Measurements from ENCODE around the gene VOPP1.

Gene VOPP1

DNA sequence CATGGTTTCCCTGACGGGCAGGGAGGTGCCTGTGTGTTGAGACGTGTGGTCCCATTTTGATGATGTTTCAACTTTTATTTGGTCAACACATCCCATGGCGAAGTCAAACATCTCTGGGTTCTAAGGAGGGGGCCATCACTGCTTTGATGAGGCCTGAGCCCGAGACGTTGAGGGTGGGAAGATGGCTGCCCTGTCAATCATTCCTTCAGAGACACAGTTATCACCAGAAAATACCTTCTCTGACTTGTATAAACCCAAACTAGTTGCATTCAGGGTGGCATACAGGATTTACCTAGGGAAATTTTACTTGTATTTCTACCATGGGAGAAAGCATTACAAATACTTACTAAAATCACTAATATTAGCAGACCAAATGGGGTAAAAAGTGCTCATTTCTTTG lies 64.6 kb downstream of the VOPP1 start:
- no peak for DNase-seq

DNA sequence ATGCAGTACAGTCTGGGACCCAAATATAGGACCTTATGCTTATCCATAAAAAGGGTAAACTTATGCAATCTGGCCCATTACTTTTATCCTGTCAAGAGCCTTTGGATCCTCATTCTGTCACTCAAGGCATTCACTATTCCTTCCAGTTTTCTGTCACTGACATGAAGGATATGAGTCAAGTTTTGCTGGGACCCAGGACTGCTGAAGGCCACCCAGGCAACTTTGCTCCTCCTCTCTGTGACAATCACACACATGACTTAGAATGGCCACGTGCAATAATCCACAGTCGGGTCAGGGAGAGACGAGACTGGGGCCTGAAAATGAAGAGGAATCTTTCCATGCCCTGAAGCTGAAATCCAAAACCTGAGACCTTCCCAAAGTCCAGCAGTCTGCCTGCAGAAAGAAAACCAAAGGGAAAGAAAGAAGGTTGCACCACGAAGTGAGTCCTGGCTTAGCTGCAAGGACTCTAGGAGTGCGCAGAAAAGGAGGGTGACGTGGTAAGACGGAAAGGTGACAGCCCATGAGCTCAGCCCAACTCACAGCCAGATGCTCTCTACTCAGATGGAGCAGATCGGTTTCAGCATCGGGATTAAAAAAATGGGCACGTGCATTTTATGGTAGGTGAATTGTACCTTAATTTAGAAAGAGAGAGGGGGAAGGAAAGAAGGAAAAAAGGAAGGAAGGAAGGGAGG lies 67.2 kb downstream of the VOPP1 start:
- DNase-seq: no peak

DNA sequence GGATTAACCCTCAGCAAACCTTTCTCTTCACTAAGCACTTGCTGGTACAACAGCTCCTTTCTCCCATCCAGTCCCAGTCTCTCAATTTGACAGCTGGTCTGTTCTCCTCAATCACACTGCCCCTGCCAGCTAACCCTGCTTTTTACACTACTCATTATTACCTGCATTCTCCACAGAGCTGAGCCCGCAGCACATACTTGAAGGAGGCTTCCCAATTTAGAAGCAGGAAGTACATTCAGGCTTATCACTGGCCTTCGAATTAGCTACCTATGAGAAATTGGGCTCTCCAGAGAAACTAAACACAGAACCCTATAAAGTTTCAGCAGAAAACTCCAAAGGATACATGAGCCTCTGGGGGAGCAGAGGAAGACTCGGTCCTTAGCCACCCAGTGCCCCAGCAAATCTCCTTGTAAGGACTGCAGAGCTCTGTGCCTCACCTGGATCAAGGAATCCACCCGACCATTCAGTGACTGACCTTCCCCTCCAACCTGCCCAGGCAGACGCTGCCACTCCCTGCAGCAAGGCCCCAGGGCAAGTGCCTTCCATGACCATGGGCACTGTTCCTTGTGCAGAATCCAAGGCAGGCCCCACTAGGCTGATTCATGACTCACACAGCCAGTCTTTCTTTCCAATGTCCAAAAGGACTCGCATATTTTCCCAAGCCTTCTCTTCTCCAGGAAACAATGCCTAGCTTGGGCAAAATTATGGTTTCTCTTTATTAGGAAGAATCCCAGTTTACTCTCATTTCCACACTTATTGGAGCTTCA lies 68.0 kb downstream of the VOPP1 start:
- DNase-seq: no peak

DNA sequence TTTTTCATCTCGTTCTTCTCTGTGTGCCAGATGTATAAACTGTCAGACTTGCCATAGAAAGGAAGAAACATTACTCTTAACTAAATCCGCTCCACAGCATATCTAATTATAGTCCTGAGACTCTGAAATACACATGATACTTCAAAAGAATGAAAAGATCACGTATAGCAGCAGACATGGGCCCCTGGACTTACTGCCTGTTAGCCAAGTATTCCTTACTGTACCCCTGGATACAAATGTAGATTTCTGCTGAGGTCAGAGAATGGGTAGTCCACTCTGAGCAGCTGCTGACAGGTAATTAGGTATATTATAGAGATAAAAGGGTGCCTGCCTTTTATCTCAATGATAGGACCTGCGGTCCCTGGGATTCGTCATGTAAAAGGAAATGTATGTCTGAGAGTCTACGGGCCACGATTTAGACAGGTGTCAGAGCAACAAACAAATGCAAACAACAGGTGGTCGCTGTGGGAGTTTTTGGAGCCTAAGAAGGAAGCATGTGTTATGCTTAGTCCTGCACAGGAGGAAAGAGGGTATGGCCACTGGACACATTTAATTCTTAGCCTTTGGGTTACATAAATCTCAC lies 69.4 kb downstream of the VOPP1 start:
- DNase-seq: peak; percentile 77 to 91

DNA sequence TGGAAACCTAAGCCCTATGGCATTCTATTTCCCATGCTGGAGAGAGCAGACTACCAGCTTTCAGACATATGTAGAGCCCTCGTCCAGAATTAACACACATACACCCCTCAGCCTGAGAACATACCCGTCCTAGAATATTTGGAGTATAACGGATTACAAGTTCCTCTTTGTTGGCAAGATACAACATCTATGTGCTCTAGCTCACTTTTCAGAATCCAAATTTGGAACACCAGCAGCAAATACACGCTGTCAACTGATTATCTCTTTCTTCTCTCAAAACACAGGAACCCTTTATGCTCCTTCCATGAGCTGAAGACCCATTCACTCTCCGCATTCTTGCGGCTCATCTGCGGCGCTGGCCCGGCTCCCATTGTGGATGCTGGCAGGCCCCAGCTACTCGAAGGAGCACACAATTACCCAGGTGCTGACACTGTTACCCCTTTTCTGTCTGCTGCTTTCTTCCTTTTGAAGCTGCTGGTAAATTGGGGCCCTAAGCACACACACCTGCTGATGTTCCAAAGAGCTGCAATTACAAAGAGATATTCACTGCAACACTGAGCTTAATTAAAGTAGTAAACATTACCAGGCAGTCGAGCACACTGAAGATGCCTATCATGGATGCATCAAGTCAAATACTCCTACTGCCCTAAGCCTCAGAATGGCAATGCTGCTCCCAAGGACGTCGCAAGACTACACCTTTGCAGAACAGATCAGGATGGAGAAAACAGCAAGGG lies 70.0 kb downstream of the VOPP1 start:
- DNase-seq: peak; percentile 73 to 87

DNA sequence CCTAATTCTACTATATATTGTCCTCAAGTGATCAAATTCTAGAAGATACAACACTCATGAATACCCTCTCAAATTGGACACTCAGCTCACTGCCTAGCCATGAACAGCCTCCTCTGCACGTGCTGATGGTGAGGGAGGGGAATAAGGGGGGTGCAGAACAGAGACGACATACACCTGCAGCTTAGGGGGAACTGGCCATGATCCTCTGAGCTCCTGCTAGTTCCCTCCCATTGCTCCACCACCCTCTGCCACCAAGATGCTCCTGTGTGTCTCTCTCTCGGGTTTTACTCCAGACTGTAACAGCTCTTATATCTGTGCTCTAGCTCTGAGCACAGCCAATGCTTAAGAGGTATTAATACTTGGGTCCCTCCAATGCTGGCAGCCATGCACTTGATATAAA lies 70.7 kb downstream of the VOPP1 start:
- DNase-seq: no peak

DNA sequence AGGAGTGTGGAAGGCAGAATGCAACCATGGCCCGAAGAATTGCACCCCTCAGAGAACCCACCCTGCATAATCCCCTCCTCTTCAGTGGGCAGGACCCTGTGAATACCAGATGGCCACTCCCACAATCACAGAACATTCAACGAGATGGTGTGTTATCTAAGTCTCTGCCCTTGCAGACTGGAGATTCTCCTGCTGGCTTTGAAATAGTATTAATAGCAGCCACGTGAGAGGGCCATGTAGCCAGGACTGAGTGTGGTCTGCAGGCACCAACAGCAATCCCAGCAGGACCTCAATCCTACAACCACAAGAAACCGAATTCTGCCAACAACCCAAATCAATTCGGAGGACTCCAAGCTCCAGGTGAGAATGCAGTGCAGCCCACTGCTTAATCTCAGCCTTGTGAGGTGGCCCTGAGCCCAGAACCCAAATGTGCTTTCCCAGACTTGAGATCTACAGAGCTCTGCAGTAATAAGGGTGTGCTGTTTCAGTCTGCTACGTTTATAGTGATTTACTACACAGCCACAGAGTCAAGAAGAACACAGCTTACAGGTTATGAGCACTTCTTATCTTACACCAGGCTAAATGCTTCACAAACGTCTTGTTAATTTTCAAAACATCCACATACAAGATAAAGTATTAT lies 72.1 kb downstream of the VOPP1 start:
- DNase-seq: no peak

DNA sequence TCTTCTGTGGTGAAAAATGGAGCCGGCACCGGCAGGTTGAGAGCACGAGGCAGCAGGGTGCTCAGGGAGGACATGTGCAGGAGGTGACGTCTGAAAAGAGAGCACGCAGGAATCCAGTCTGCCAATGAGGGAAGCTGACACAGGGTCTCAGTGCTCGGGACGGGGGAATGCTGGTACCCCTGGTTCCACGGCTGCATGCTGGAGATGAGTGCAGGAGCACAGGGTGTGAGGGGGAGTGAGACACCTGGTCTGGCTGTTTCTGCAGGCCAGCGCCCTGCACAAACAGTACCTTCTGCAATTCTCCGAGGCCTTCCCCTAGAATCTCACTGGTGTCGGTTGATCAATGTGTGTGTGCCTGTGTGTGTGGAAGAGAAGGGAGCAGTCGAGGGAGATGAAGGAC lies 72.7 kb downstream of the VOPP1 start:
- no peak for DNase-seq

DNA sequence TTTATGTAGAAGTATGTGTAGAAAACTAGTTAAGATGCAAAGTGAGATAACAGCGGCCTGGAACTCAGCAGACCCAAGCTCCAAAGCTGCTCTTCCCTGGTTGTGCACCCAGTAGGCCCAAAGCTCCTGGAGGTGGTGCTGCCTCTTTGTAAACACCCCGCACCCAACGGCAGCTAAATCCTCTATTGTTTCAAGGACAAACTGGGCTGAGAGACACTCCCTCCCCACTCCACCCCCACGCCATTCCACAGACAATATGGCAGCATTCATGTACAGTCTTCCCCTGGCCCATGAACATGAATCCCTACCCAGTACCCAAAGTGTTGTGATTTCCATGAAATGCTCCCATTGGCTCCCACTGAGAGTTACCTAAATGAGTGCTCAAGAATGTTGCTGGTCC lies 73.5 kb downstream of the VOPP1 start:
- no peak for DNase-seq

DNA sequence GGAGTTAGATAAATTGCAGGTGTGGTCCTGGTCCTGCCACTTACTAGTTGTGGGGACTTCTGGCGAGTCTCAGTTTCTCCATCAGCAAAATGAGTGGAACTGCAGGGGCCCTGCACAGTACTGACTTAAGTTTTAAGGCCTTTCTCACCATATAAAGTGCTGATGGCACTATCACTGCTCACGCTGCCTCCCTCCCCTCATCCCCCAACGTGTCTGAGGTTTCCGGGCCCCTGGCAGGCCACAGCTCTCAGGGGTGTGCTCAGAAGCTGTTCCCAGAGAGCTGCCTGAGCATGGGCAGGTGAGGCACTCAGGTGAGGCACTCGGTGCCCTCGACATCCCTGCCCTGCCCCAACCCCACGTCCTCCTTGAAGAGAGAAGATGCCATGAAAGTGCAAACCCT lies 74.2 kb downstream of the VOPP1 start:
- no peak for DNase-seq

DNA sequence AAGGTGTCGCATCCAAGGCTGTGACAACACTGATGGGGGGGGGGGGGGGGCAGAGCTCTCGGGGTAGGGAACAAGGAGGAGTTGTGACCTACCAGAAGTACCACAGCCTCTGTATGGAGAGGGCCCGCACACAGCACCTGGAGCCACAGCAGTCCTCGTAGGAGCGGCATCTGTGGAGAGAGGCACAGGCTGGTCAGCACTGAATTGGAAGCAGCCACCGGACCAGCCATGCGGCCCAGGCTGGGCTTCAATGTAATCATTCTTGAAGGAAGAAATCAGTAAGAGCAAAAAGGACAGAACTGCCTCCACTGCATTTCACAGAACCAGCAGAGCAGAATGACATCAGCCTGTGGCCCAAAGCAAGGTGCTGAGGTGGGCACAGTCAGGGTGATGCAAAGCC lies 74.8 kb downstream of the VOPP1 start:
- no peak for DNase-seq

DNA sequence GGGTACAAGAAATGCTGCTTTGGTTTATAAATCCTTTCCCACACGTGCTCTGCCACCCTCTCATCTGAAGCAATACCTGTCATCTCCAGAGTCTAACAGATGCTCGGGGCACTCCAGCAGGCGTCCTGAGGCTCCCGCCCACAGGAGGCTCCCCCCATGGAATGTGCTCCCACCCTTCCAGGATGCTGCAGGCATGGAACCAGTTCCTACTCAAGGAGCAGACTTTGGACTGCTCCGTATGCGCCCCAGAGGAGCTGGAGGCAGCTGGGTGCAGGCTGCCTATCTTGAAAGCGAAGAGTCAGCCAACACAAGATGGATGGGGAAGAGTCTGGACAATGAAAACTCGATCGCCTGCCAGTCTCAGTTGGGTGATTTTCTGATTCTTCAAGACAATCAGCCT lies 75.4 kb downstream of the VOPP1 start:
- DNase-seq: no peak

DNA sequence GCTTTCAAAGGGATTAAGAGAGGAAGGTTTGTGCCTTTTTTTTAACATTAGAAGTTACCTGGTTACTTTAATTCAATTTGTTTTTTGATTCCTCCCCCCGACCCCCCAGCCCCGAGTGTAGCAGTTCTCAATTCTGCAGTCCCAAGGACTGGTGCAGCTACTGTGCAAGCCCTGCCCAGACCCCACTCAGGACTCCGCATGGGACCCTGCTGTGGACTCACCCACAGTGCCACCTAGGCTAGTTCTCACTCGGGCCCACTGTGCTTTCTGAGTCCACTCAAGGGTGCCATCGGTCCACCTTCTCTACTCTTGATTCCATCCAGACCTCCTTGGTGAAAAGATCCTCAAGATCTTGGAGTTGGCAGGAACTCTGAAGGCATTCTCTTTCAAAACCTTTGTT lies 77.4 kb downstream of the VOPP1 start:
- no peak for DNase-seq

DNA sequence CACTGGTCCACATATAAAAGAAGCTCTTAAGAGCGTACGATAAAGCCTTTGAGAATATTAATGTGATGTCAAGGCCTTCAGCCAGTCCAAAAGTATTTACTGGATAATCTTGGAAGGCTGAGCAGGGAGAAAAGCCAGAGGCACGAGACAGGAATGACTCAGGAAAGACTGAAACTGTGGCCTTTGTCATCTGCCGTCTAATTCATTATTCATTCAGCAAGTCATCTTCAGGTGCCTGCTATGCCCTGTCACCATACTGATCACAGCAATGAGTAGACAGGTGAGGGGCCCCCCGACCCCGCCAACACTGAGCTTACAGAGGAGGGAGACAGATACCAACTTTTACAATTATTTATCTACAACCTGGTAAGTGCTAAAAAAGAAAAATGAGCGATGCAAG lies 78.9 kb downstream of the VOPP1 start:
- no peak for DNase-seq

DNA sequence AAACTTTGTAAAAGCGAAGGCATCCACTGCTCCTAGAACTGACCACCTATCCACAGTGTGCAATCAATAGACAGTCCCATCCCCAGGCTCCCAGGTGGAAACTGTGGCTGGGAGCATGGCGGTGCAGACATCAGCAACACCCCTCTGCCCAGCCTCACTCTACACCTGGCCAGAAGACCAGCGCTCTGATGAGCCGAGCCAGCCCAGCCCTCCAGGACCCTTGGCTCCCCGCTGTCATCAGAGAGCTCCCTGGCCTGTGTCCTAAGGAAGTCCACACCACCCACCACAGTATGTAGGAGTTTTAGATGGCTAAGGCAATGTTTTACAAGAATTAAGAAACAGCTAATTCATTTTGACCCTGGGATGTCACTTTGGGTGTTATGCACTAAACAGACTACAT lies 81.0 kb downstream of the VOPP1 start:
- no peak for DNase-seq

DNA sequence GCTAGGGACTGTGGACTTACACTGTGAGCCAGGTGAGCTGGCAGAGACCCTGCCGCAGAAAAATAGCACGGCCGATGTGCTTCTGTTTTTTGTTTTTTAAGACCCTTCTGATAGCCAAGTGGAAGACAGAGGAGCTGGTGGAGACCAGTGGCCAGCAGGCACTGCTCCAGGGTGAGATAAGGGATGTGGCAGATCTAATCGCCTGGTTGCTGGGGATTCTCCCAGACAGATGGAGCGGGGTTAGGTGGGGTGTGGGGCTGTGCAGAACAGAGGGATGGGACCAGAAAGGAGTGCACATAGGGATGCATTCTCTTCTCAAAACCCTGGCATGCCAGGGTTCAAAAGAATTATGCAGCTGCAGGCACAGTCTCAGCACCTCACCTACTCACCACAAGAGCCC lies 82.2 kb downstream of the VOPP1 start:
- DNase-seq: no peak

DNA sequence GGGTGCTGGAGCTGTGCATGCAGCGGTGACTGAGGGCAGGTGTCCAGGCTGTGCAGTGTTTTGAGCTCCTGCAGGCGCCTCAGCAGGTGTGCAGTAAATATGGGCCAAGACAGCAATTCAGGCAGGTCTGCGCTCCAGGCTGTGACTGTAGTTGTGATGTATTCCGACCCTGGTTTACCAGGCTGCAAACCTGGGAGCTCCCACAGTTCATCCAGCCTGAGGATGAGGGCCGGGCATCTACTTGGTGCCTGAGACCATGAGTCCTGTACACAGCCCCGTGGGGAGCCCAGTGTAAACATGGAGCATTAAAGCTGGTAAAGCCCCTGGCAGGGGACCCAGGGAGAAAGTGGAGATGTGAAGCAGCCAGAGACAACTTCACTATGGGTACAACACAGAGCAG lies 82.8 kb downstream of the VOPP1 start:
- no peak for DNase-seq

DNA sequence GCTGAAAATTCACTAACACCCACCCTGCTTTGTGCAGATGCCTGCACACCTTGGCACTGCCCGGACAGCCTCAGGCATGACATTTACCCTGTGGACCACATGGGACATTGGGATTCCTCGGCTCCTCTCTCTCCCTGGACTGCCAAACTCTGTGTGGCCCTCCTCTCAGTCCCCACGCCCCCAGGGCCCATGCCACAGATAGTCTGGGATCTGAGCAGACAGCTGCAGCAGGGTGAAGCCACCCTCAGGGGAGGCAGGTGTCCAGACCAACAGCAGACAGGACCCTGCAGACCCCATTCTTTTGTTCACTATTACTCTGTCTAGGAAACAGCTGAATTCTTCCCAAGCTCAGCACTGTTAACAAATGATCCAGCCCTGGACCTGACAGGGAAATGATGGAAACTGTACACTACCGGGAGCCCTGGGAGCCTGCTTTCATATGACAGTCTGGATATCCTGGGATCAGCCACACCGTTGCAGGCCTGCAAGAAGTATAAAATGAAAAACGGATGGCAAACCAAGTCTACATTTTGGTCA lies 83.4 kb downstream of the VOPP1 start:
- DNase-seq: no peak

DNA sequence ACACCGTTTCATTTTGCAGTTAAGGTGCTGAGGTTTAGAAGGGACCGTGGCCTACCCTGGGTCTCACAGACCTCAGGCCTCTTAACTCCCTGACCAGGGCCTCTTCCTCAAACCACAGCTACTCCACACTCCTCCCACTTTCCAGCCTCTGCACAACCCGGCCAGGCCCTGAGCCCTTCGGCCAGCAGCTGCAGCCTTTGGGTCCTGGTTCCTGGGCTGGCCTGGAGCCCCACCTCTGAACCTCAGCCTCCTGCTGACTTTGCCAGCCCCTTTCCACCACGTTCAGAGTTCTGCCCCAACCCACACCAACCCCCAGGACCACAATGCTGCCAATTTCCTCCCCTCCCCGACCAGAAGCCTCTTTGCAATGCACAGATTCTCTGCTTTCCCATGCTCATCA lies 84.1 kb downstream of the VOPP1 start:
- no peak for DNase-seq

DNA sequence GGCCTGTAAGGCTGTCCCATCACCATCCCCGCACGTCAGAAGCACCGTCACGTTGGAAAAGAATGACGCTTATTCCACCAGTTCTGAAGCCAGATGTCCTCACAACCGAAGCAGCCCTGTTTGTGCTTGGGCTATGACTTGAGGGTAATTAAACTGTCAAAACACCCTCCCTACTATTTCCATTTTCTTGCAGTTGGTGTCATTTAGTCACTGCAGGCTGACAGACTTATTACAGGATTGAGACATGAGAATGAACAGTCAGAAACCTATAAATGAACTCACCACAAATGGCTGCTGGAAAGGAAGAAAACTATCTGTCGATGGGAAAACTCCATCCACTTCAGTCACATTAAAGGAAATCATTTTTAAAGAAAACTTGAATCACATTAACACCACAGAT lies 85.3 kb downstream of the VOPP1 start:
- no peak for DNase-seq

DNA sequence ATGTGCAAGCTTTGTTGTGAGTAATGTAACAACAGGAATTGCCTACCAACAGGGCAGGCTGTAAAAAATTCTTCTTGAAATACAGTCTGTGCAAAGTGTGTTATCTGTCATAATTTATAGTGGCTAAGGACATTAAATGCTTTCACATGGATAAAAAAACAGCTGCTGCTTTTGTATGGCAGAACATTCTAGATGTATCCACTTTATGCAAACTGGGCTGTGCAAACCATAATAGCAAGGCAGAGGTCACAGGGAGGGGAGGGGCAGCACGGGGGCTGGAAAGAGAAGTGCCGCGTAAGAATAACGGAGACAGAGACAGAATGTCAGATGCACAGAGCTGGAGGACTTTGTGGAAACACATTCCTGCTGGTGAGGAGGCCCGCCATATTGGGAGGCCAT lies 86.1 kb downstream of the VOPP1 start:
- DNase-seq: no peak

DNA sequence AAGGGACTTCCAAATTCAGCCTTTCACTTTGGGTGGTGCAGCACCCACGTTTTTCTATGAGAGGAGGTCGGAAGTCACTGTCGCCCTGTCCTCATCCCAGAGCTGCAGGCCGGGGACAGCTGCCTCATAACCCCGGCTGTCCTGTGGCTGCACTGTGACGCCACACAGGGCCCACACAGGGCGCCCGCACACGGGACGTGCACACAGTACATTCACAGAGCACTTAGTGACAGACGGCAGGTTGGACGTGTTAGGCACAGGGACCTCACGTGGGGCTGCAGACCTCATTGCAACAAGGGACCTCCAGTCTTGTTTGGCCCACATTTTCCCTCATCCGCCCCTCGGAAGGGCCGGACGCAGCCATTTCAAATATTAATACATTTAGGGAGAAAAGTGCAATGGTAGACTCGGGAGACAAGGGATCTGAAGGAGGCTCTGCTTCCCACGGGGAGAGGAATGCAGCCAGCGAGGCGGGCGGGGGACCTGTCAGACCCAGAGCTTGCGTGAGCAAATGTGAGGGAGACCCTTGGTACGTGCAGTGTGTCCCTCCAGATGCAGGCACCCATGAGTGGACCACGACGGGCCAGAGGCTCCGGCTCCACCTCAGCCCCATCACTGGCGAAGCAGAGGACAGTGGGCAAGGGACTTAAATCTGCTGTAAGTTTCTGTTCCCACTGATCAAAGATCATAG lies 86.7 kb downstream of the VOPP1 start:
- DNase-seq: no peak
